ENCODE results near the gene DIRAS1.
"Not testable (repeated sequence)": the region's sequence is repeated elsewhere in the genome, so short reads cannot be mapped to it uniquely, and the experiment has no call there.

Gene DIRAS1

GRCh38 chr19:2713170-2713569, 8.0 kb downstream of the DIRAS1 start:
- not testable (repeated sequence) for ATAC-seq; H3K9me3 Mint-ChIP-seq; DNase-seq (ENCODE audit: low spot score in 2 of 2); H3K4me3 Mint-ChIP-seq; H3K4me1 Mint-ChIP-seq; H3K27ac Mint-ChIP-seq; H3K36me3 Mint-ChIP-seq

GRCh38 chr19:2711875-2712205, 9.3 kb downstream of the DIRAS1 start:
- no peak overlapping the region for H3K4me3 Mint-ChIP-seq
- peaks cover 8% of the 10 kb centered on the region for H3K4me1 Mint-ChIP-seq
- no peaks in the 10 kb centered on the region for H3K36me3 Mint-ChIP-seq
- no peak overlapping the region for H3K27ac Mint-ChIP-seq
- peaks cover 3% of the 10 kb centered on the region for H3K9me3 Mint-ChIP-seq
- DNase-seq (ENCODE audit: low spot score in 2 of 2) (no peak), ATAC-seq (no peak)

- Mint-ChIP-seq H3K36me3 (no peaks in the 10 kb centered on the region), H3K9me3 (peaks cover 3% of the 10 kb centered on the region), H3K4me3 (no peak overlapping the region), H3K4me1 (peaks cover 8% of the 10 kb centered on the region), H3K27ac (no peak overlapping the region)
- DNase-seq (ENCODE audit: low spot score in 2 of 2) (no peak), ATAC-seq (peak; percentile 19)
Observed at GRCh38 chr19:2711172-2711874, 9.8 kb downstream of the DIRAS1 start.

- ATAC-seq: no peak
- no peak for DNase-seq (ENCODE audit: low spot score in 2 of 2)
- peaks cover 7% of the 10 kb centered on the region for H3K4me1 Mint-ChIP-seq
- no peak overlapping the region for H3K27ac Mint-ChIP-seq
- H3K4me3 Mint-ChIP-seq: no peak overlapping the region
- no peaks in the 10 kb centered on the region for H3K9me3 Mint-ChIP-seq
- H3K36me3 Mint-ChIP-seq: no peaks in the 10 kb centered on the region
Observed at GRCh38 chr19:2706251-2706650, 14.9 kb downstream of the DIRAS1 start.

- DNase-seq (ENCODE audit: low spot score in 2 of 2) (no peak), ATAC-seq (no peak)
- Mint-ChIP-seq H3K9me3 (no peaks in the 10 kb centered on the region), H3K4me1 (peaks cover 8% of the 10 kb centered on the region), H3K27ac (no peak overlapping the region), H3K36me3 (no peaks in the 10 kb centered on the region), H3K4me3 (no peak overlapping the region)
Observed at GRCh38 chr19:2703691-2704216, 17.4 kb downstream of the DIRAS1 start.

- H3K9me3 Mint-ChIP-seq: no peaks in the 10 kb centered on the region
- H3K4me3 Mint-ChIP-seq: peak overlapping the region; percentile 56
- H3K36me3 Mint-ChIP-seq: no peaks in the 10 kb centered on the region
- DNase-seq (ENCODE audit: low spot score in 2 of 2): no peak
- ATAC-seq: no peak
- H3K27ac Mint-ChIP-seq: no peak overlapping the region
- H3K4me1 Mint-ChIP-seq: peaks cover 8% of the 10 kb centered on the region
Observed at GRCh38 chr19:2703077-2703437, 18.1 kb downstream of the DIRAS1 start.

GRCh38 chr19:2702170-2703076, 18.7 kb downstream of the DIRAS1 start, which contains the start of gene GNG7:
Gene GNG7, minus strand, starts transcription at chr19:2702694. Its CDS starts 182,006 bp downstream, at chr19:2520688.
- H3K9me3 Mint-ChIP-seq: no peaks in the 10 kb centered on the region
- H3K4me1 Mint-ChIP-seq: peaks cover 8% of the 10 kb centered on the region
- H3K27ac Mint-ChIP-seq: no peak within 1 kb of the TSS
- peak; percentile 90 for DNase-seq (ENCODE audit: low spot score in 2 of 2)
- no peaks in the 10 kb centered on the region for H3K36me3 Mint-ChIP-seq
- peak; percentile 98 for ATAC-seq
- peak within 1 kb of the TSS; percentile 56 for H3K4me3 Mint-ChIP-seq

GRCh38 chr19:2701361-2702169, 19.6 kb downstream of the DIRAS1 start:
- H3K4me3 Mint-ChIP-seq: peak overlapping the region; percentile 56
- peaks cover 8% of the 10 kb centered on the region for H3K4me1 Mint-ChIP-seq
- ATAC-seq (no peak), DNase-seq (ENCODE audit: low spot score in 2 of 2) (no peak)
- no peak overlapping the region for H3K27ac Mint-ChIP-seq
- no peaks in the 10 kb centered on the region for H3K36me3 Mint-ChIP-seq
- no peaks in the 10 kb centered on the region for H3K9me3 Mint-ChIP-seq

GRCh38 chr19:2700660-2701360, 20.4 kb downstream of the DIRAS1 start:
- Mint-ChIP-seq H3K9me3 (no peaks in the 10 kb centered on the region), H3K4me1 (peaks cover 8% of the 10 kb centered on the region), H3K27ac (no peak overlapping the region), H3K4me3 (peak overlapping the region; percentile 56), H3K36me3 (no peaks in the 10 kb centered on the region)
- DNase-seq (ENCODE audit: low spot score in 2 of 2): no peak
- no peak for ATAC-seq

- Mint-ChIP-seq H3K4me3 (no peak overlapping the region), H3K4me1 (peaks cover 14% of the 10 kb centered on the region), H3K9me3 (no peaks in the 10 kb centered on the region), H3K27ac (no peak overlapping the region), H3K36me3 (no peaks in the 10 kb centered on the region)
- ATAC-seq: no peak
- DNase-seq (ENCODE audit: low spot score in 2 of 2): no peak
Observed at GRCh38 chr19:2699413-2700140, 21.6 kb downstream of the DIRAS1 start.

- DNase-seq (ENCODE audit: low spot score in 2 of 2) (no peak), ATAC-seq (no peak)
- peaks cover 6% of the 10 kb centered on the region for H3K4me1 Mint-ChIP-seq
- no peaks in the 10 kb centered on the region for H3K9me3 Mint-ChIP-seq
- H3K4me3 Mint-ChIP-seq: no peak overlapping the region
- no peaks in the 10 kb centered on the region for H3K36me3 Mint-ChIP-seq
- no peak overlapping the region for H3K27ac Mint-ChIP-seq
Observed at GRCh38 chr19:2694196-2694595, 27.0 kb downstream of the DIRAS1 start.

GRCh38 chr19:2693492-2694160, 27.5 kb downstream of the DIRAS1 start:
- H3K27ac Mint-ChIP-seq: no peak overlapping the region

GRCh38 chr19:2691951-2692350, 29.2 kb downstream of the DIRAS1 start:
- Mint-ChIP-seq H3K4me1 (peaks cover 13% of the 10 kb centered on the region), H3K36me3 (no peaks in the 10 kb centered on the region), H3K4me3 (no peak overlapping the region), H3K27ac (no peak overlapping the region), H3K9me3 (no peaks in the 10 kb centered on the region)
- ATAC-seq (no peak), DNase-seq (ENCODE audit: low spot score in 2 of 2) (no peak)

More at GRCh38 chr19:2693492-2694160, 27.5 kb downstream of the DIRAS1 start:
- ATAC-seq (no peak), DNase-seq (ENCODE audit: low spot score in 2 of 2) (no peak)
- H3K36me3 Mint-ChIP-seq: no peaks in the 10 kb centered on the region
- no peaks in the 10 kb centered on the region for H3K9me3 Mint-ChIP-seq
- no peak overlapping the region for H3K4me3 Mint-ChIP-seq
- H3K4me1 Mint-ChIP-seq: peaks cover 6% of the 10 kb centered on the region

- no peaks in the 10 kb centered on the region for H3K36me3 Mint-ChIP-seq
- no peaks in the 10 kb centered on the region for H3K9me3 Mint-ChIP-seq
- no peak for ATAC-seq
- H3K4me3 Mint-ChIP-seq: no peak overlapping the region
- no peak overlapping the region for H3K27ac Mint-ChIP-seq
- no peak for DNase-seq (ENCODE audit: low spot score in 2 of 2)
- H3K4me1 Mint-ChIP-seq: peaks cover 13% of the 10 kb centered on the region
Observed at GRCh38 chr19:2690856-2691255, 30.3 kb downstream of the DIRAS1 start.

All from stimulated activated effector memory CD8-positive, alpha-beta T cell treated with anti-CD3 and anti-CD28 coated beads, Interleukin-12 subunit alpha, Interleukin-12 subunit beta, amount 100 ng/mL, for 72 hours (primary cell).